ENCODE results near the gene KCNMA1.

The KCNMA1 gene

DNA sequence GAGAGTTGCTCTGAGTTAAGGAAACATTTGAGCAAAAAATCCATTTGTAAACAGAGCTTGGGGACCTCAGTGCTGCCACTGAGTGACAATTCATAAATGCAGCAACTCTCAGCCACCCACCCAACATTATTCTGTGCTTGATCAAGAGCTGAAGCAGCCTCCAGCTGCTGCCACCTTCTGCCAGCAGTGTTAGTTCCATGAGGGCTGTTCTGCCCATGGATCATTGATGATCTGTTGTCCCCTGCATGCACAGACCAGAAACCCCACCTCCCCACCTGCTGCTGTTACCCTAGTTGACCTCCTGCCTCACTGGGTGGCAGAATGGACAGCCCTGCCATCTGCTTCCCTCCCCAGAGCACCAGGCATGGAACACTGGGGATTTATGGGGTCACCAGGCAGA lies 305.4 kb downstream of the KCNMA1 start:
- H4K20me1 ChIP-seq = peaks cover 0 to 100% (median 0%) of the 10 kb centered on the region in 11 experiments; a peak in 4 of 22 replicates
- no peak overlapping the region for H3K27ac ChIP-seq
- H3K9me3 ChIP-seq (replicated peaks in 1 of 11) = no peaks in the 10 kb centered on the region
- no peak overlapping the region for H3K4me2 ChIP-seq
- TF ChIP-seq Cebpa-rat (IDR thresholded peaks at IDR 0.05) = no peak
- no peak overlapping the region for H3K4me3 ChIP-seq
- H3K4me1 ChIP-seq = no peaks in the 10 kb centered on the region
- H3K9ac ChIP-seq = no peak overlapping the region
- H3K27me3 ChIP-seq = no peaks in the 10 kb centered on the region
- no peaks in the 10 kb centered on the region for H3K36me3 ChIP-seq

GRCh38 chr10:77328272-77328816 lies 309.3 kb downstream of the KCNMA1 start:
- Histone ChIP-seq H3K9ac (no peak overlapping the region), H4K20me1 (peaks cover 0 to 100% (median 0%) of the 10 kb centered on the region in 11 experiments; a peak in 4 of 22 replicates), H3K9me3 (replicated peaks in 1 of 11) (no peaks in the 10 kb centered on the region), H3K4me2 (no peak overlapping the region), H3K27ac (no peak overlapping the region), H3K36me3 (no peaks in the 10 kb centered on the region), H3K27me3 (no peaks in the 10 kb centered on the region), H3K4me1 (no peaks in the 10 kb centered on the region), H3K4me3 (no peak overlapping the region)
- no peak for TF ChIP-seq Cebpa-rat (IDR thresholded peaks at IDR 0.05)

- Histone ChIP-seq H3K9ac (no peak overlapping the region), H4K20me1 (peaks cover 0 to 100% (median 0%) of the 10 kb centered on the region in 11 experiments; a peak in 4 of 22 replicates), H3K4me1 (peaks cover 0 to 4% (median 0%) of the 10 kb centered on the region in 10 experiments; a peak in 1 of 20 replicates), H3K27me3 (no peaks in the 10 kb centered on the region), H3K4me3 (no peak overlapping the region), H3K27ac (no peak overlapping the region), H3K4me2 (no peak overlapping the region), H3K9me3 (replicated peaks in 1 of 11) (no peaks in the 10 kb centered on the region), H3K36me3 (no peaks in the 10 kb centered on the region)
- no peak for TF ChIP-seq Cebpa-rat (IDR thresholded peaks at IDR 0.05)
Measured at GRCh38 chr10:77325233-77325537, 312.4 kb downstream of the KCNMA1 start.

DNA sequence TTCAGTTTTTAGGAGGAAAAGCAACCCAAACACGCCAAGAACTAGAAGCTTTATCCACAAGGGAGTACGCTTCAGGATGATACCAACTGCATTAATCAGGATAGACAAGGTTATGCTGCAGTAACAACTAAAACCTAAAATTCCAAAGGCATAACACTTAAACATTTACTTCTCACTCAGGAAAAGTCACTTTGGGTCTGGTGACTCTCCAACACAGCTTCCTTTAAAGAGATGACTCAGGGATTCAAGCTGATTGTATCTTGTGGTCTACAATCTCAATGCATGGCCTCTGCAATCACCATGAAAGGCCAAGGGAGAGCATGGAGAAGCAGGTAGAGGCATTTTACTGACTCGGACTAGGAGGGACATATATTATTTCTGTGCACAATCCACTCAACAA lies 315.8 kb downstream of the KCNMA1 start:
- Histone ChIP-seq H4K20me1 (peaks cover 0 to 100% (median 0%) of the 10 kb centered on the region in 11 experiments; a peak in 2 of 22 replicates), H3K9me3 (replicated peaks in 1 of 11) (no peaks in the 10 kb centered on the region), H3K36me3 (no peaks in the 10 kb centered on the region), H3K4me3 (no peak overlapping the region), H3K9ac (no peak overlapping the region), H3K4me1 (peaks cover 0 to 4% (median 0%) of the 10 kb centered on the region in 10 experiments; a peak in 1 of 20 replicates), H3K4me2 (no peak overlapping the region), H3K27ac (no peak overlapping the region), H3K27me3 (no peaks in the 10 kb centered on the region)
- no peak for TF ChIP-seq Cebpa-rat (IDR thresholded peaks at IDR 0.05)

DNA sequence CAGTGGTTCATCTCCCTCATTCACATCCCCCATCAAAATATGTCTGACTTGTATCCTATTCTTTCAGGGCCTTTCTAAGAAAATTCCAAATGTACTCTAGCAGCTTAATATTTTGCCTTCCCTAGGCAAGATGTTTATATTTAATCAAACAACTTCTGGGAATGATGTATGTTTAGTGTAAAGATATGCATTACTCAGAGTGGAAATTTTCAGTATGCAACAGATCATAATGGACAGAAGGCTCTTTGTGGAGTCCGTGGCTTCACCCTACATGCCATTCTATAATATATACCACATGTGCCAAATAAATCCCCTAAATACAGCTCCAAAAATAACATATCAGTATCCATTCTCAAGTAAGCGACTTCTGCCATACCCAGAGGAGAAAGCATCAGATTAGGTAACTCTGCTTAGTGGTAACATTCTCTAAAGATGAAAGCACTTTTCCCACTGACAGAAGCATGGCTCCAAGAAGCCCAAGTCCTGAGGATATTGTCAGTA lies 316.6 kb downstream of the KCNMA1 start:
- peaks cover 0 to 4% (median 0%) of the 10 kb centered on the region in 10 experiments; a peak in 1 of 20 replicates for H3K4me1 ChIP-seq
- no peaks in the 10 kb centered on the region for H3K27me3 ChIP-seq
- H3K9ac ChIP-seq = no peak overlapping the region
- peaks cover 0 to 100% (median 0%) of the 10 kb centered on the region in 11 experiments; a peak in 2 of 22 replicates for H4K20me1 ChIP-seq
- no peaks in the 10 kb centered on the region for H3K36me3 ChIP-seq
- no peak overlapping the region for H3K4me3 ChIP-seq
- no peak overlapping the region for H3K27ac ChIP-seq
- no peaks in the 10 kb centered on the region for H3K9me3 ChIP-seq (replicated peaks in 1 of 11)
- TF ChIP-seq Cebpa-rat (IDR thresholded peaks at IDR 0.05) = no peak
- no peak overlapping the region for H3K4me2 ChIP-seq

- Histone ChIP-seq H3K4me1 (peaks cover 0 to 4% (median 0%) of the 10 kb centered on the region in 10 experiments; a peak in 1 of 20 replicates), H3K27me3 (no peaks in the 10 kb centered on the region), H3K36me3 (no peaks in the 10 kb centered on the region), H4K20me1 (peaks cover 0 to 99% (median 0%) of the 10 kb centered on the region in 11 experiments; a peak in 2 of 22 replicates), H3K4me2 (no peak overlapping the region), H3K27ac (no peak overlapping the region), H3K4me3 (no peak overlapping the region), H3K9me3 (replicated peaks in 1 of 11) (no peaks in the 10 kb centered on the region), H3K9ac (no peak overlapping the region)
- no peak for TF ChIP-seq Cebpa-rat (IDR thresholded peaks at IDR 0.05)
Measured at GRCh38 chr10:77319557-77319956, 318.1 kb downstream of the KCNMA1 start.

DNA sequence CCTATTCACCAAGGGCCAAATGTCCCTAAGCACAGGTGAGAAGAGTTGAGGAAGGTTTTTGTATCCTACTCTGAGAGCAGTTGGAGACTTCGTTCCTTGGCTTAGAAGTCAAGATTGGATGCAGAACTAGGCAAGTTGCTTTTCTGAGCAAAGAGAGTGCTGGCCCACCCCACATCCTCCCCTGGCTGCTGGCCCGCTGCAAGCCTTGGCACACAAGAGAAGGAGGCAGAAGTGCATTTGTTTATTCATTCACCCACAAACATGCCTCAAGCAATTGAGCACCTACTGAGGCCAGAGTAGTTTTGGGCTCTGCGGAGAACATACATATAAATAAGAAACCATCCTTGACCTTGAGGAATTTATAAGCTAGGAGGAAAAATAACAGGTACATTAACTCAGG lies 318.9 kb downstream of the KCNMA1 start:
- Histone ChIP-seq H3K27me3 (no peaks in the 10 kb centered on the region), H3K9me3 (replicated peaks in 1 of 11) (no peaks in the 10 kb centered on the region), H3K36me3 (no peaks in the 10 kb centered on the region), H3K4me3 (no peak overlapping the region), H3K4me1 (peaks cover 0 to 4% (median 0%) of the 10 kb centered on the region in 10 experiments; a peak in 1 of 20 replicates), H3K27ac (no peak overlapping the region), H4K20me1 (peaks cover 0 to 99% (median 0%) of the 10 kb centered on the region in 11 experiments; a peak in 2 of 22 replicates), H3K9ac (no peak overlapping the region), H3K4me2 (no peak overlapping the region)
- no peak for TF ChIP-seq Cebpa-rat (IDR thresholded peaks at IDR 0.05)

DNA sequence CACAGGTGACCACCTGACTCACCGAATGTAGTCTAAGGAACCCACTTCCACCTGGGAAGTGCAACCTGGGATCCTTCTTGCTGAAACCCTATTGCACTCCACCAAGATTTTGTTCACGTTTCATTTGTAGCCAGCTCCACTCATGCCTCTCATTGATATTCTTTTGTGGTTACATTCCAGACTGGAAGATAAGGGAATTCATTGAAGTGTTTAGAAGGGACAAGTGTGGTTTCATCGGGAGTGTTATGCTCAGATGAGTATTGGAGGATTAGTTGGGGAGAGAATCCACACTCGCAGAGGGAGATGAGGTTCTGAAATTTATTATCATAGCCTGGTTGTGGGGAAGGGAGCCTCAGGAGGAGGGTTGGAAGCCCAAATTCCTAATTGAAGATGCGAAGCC lies 320.4 kb downstream of the KCNMA1 start:
- Histone ChIP-seq H3K4me1 (peaks cover 0 to 4% (median 0%) of the 10 kb centered on the region in 10 experiments; a peak in 1 of 20 replicates), H3K27ac (no peak overlapping the region), H3K9ac (no peak overlapping the region), H3K9me3 (replicated peaks in 1 of 11) (no peaks in the 10 kb centered on the region), H3K36me3 (no peaks in the 10 kb centered on the region), H3K27me3 (no peaks in the 10 kb centered on the region), H3K4me3 (no peak overlapping the region), H4K20me1 (peaks cover 0 to 99% (median 0%) of the 10 kb centered on the region in 11 experiments; a peak in 2 of 22 replicates), H3K4me2 (no peak overlapping the region)
- no peak for TF ChIP-seq Cebpa-rat (IDR thresholded peaks at IDR 0.05)

- Histone ChIP-seq H3K4me1 (no peaks in the 10 kb centered on the region), H4K20me1 (peaks cover 0 to 99% (median 0%) of the 10 kb centered on the region in 11 experiments; a peak in 2 of 22 replicates), H3K27me3 (no peaks in the 10 kb centered on the region), H3K36me3 (no peaks in the 10 kb centered on the region), H3K4me3 (no peak overlapping the region), H3K4me2 (no peak overlapping the region), H3K9ac (no peak overlapping the region), H3K27ac (no peak overlapping the region), H3K9me3 (replicated peaks in 1 of 11) (no peaks in the 10 kb centered on the region)
- no peak for TF ChIP-seq Cebpa-rat (IDR thresholded peaks at IDR 0.05)
Measured at GRCh38 chr10:77315496-77316129, 322.0 kb downstream of the KCNMA1 start.

Data from BLaER1 treated with 17β-estradiol and CSF1 and Interleukin-3, amounts not matched to agents 10 nM and 100 nM (cell line).